Tibial nerve (tissue), 3 donors: Measurements from ENCODE around the gene PDE6H.

Source experiments
- CTCF ChIP-seq, 5 experiments: fragments of 200-600 bp in 3 of 5; fragments of 450-650 bp in 2 of 5; sonication (generic) in 3 of 5; IDR thresholded peaks; one replicate each; pipeline ENCODE4 v1.5.1; 2016 to 2019; ENCODE audit warnings: antibody characterized with exemption in 5 of 5, mild to moderate bottlenecking in 3 of 5, moderate library complexity in 2 of 5
- POLR2A ChIP-seq, 2 donors: fragments of 450-650 bp; IDR thresholded peaks; one replicate each; pipeline ENCODE4 v1.6.1; 2017; ENCODE audit warnings: antibody characterized with exemption in 2 of 2, mild to moderate bottlenecking in 2 of 2, moderate library complexity in 2 of 2

GRCh38 chr12:14999021-14999694 is 26.3 kb downstream of the PDE6H start:
- TF ChIP-seq CTCF (IDR thresholded peaks at IDR 0.05) (no peak), POLR2A (IDR thresholded peaks at IDR 0.05) (no peak)
